DND-41 (cell line): ENCODE measurements around the gene CD1D.
A peak's percentile ranks its signal among the peaks of the same experiment; 100 is the strongest.

Experiments
- ATAC-seq: fragments of 200-7000 bp; cut with Tn5 transposase; 3 replicates; pipeline ENCODE4 v1.9.1; 2021; ENCODE audit warnings: low read depth; ENCODE audit not compliant: insufficient read depth
- DNase-seq: peaks from one replicate; pipeline ENCODE4 v3.0.0-alpha.2; 2020
- H2AFZ ChIP-seq: 2 replicates; pipeline ENCODE4 v1.6.0; 2012; ENCODE audit warnings: low read depth, low read length
- H3K27ac ChIP-seq: 2 replicates; pipeline ENCODE4 v1.5.1; 2012; ENCODE audit warnings: low read length, inconsistent platforms
- H3K27me3 ChIP-seq: fragments of 200-600 bp; sonication (generic); 2 replicates; pipeline ENCODE4 v1.6.0; 2012; ENCODE audit warnings: low read length, mild to moderate bottlenecking, inconsistent platforms; ENCODE audit not compliant: insufficient read depth, poor library complexity
- H3K36me3 ChIP-seq: 2 replicates; pipeline ENCODE4 v1.5.1; 2012; ENCODE audit warnings: low read length, inconsistent platforms; ENCODE audit not compliant: insufficient read depth
- H3K4me1 ChIP-seq: 2 replicates; pipeline ENCODE4 v1.5.1; 2012; ENCODE audit warnings: mild to moderate bottlenecking, low read length; ENCODE audit not compliant: insufficient read depth
- H3K4me2 ChIP-seq: 2 replicates; pipeline ENCODE4 v1.6.0; 2012; ENCODE audit warnings: mild to moderate bottlenecking, moderate library complexity, low read length, inconsistent platforms; ENCODE audit not compliant: insufficient read depth
- H3K4me3 ChIP-seq, 2 experiments: fragments of 200-600 bp in 1 of 2; shearing (Covaris generic) in 1 of 2; 2 replicates each; pipeline ENCODE4 v1.5.1; 2012 to 2016; ENCODE audit warnings: inconsistent platforms in 2 of 2, low read length in 2 of 2, mild to moderate bottlenecking in 2 of 2, low read depth in 1 of 2, moderate library complexity in 1 of 2
- H3K79me2 ChIP-seq: 2 replicates; pipeline ENCODE4 v1.6.0; 2012; ENCODE audit warnings: low read length, inconsistent platforms; ENCODE audit not compliant: insufficient read depth
- H3K9ac ChIP-seq: 2 replicates; pipeline ENCODE4 v1.6.0; 2012; ENCODE audit warnings: low read depth, mild to moderate bottlenecking, inconsistent platforms, low read length, moderate library complexity
- H3K9me3 ChIP-seq: 2 replicates; pipeline ENCODE4 v1.5.1; 2012; ENCODE audit warnings: low read length, moderate library complexity, mild to moderate bottlenecking, inconsistent platforms; ENCODE audit not compliant: insufficient read depth, severe bottlenecking
- H4K20me1 ChIP-seq: 2 replicates; pipeline ENCODE4 v1.6.0; 2012; ENCODE audit warnings: low read length; ENCODE audit not compliant: insufficient read depth
- CTCF ChIP-seq: IDR thresholded peaks from 2 replicates; pipeline ENCODE4 v1.5.1; 2012; ENCODE audit warnings: borderline replicate concordance, low read length, moderate library complexity, mild to moderate bottlenecking; ENCODE audit not compliant: poor library complexity, severe bottlenecking; ENCODE audit errors: extremely low read depth
- EZH2 ChIP-seq: IDR thresholded peaks from 3 replicates; pipeline ENCODE4 v1.6.1; 2012; ENCODE audit warnings: borderline replicate concordance, low read depth, mild to moderate bottlenecking, moderate library complexity, low read length, inconsistent platforms; ENCODE audit not compliant: severe bottlenecking

CD1D gene

GRCh38 chr1:158200527-158200926 lies 19.8 kb downstream of the CD1D start:
- DNase-seq (no peak), ATAC-seq (no peak)
- H3K4me2 ChIP-seq, result peak overlapping the region; percentile 70
- H3K9ac ChIP-seq, result peak overlapping the region; percentile 66
- H3K4me1 ChIP-seq, result peaks cover 46% of the 10 kb centered on the region
- H3K79me2 ChIP-seq, result peaks cover 82% of the 10 kb centered on the region
- no peaks in the 10 kb centered on the region for H4K20me1 ChIP-seq
- H3K36me3 ChIP-seq, result peaks cover 47% of the 10 kb centered on the region
- H3K4me3 ChIP-seq, result peak overlapping the region; percentile 30 to 56
- no peak overlapping the region for H2AFZ ChIP-seq
- H3K27ac ChIP-seq, result peak overlapping the region; percentile 90
- H3K27me3 ChIP-seq, result no peaks in the 10 kb centered on the region
- no peak for TF ChIP-seq EZH2
- no peak for TF ChIP-seq CTCF
- peaks cover 3% of the 10 kb centered on the region for H3K9me3 ChIP-seq

GRCh38 chr1:158203693-158204457 lies 23.2 kb downstream of the CD1D start:
- ATAC-seq (peak; percentile 86), DNase-seq (peak; percentile 81)
- peak overlapping the region; percentile 90 for H3K27ac ChIP-seq
- peak overlapping the region; percentile 30 to 56 for H3K4me3 ChIP-seq
- no peaks in the 10 kb centered on the region for H3K27me3 ChIP-seq
- H3K9ac ChIP-seq, result peak overlapping the region; percentile 66
- TF ChIP-seq CTCF (peak; percentile 89), EZH2 (no peak)
- peak overlapping the region; percentile 3 for H2AFZ ChIP-seq
- H3K36me3 ChIP-seq, result peaks cover 14% of the 10 kb centered on the region
- H3K4me2 ChIP-seq, result peak overlapping the region; percentile 70
- H3K79me2 ChIP-seq, result peaks cover 53% of the 10 kb centered on the region
- peaks cover 41% of the 10 kb centered on the region for H3K4me1 ChIP-seq
- H3K9me3 ChIP-seq, result no peaks in the 10 kb centered on the region
- H4K20me1 ChIP-seq, result no peaks in the 10 kb centered on the region

GRCh38 chr1:158204458-158204827 lies 23.7 kb downstream of the CD1D start:
- Histone ChIP-seq H3K4me2 (peak overlapping the region; percentile 70), H3K9ac (peak overlapping the region; percentile 66), H3K27me3 (no peaks in the 10 kb centered on the region), H3K27ac (peak overlapping the region; percentile 90), H3K36me3 (peaks cover 10% of the 10 kb centered on the region), H3K79me2 (peaks cover 48% of the 10 kb centered on the region), H2AFZ (peak overlapping the region; percentile 3), H3K9me3 (no peaks in the 10 kb centered on the region), H3K4me3 (peak overlapping the region in 1 of 2 experiments; percentile 56; a peak in 2 of 4 replicates), H4K20me1 (no peaks in the 10 kb centered on the region), H3K4me1 (peaks cover 43% of the 10 kb centered on the region)
- TF ChIP-seq EZH2 (no peak), CTCF (no peak)
- DNase-seq (no peak), ATAC-seq (0 out of 3 replicates have a peak, but pooled peaks have one; percentile 2)
